CD4-positive, alpha-beta T cell treated with Interleukin-15 for 4 hours (primary cell): ENCODE results near the gene OR10AD1.
"Not testable (repeated sequence)": the region's sequence is repeated elsewhere in the genome, so short reads cannot be mapped to it uniquely, and the experiment has no call there.

Experiments
- DNase-seq: peaks from one replicate; pipeline ENCODE4 v3.0.0-alpha.2; 2020; ENCODE audit warnings: low spot score

The OR10AD1 gene

DNA sequence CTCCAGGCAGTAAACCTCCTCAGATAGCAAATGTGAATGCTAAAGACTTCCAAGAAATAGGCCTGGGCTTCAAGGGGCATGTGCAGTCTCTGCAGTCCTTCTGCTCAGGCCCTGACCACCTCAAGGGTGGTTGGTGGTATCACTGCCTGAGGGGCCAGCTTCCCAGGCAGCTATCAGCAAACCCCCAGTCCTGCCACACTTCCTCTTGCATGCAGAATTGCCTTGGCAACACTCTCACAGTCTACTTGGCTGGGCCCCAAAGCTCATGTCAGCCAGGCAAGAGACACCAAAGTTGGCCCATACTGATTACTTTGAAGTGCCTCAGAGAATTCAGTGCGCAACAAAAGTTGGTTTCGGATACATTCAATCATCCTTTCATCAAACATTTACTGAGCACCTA, 42.3 kb downstream of the OR10AD1 start:
- DNase-seq, result no peak

DNA sequence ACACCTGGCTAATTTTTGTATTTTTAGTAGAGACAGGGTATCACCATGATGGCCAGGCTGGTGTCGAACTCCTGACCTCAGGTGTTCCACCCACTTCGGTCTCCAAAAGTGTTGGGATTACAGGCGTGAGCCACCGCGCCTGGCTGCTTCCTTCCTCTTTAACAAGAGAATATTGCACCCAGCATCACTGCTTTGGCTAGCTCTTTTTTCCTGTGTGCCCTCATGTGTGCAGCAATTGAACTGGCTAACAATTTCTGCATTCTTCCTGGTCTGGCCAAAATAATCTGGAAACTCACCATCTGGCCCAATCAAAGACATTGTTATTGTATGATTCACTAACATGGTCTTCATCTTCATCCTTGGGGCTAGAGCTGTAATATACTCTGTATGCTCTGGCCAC, 43.0 kb downstream of the OR10AD1 start:
- no peak for DNase-seq

DNA sequence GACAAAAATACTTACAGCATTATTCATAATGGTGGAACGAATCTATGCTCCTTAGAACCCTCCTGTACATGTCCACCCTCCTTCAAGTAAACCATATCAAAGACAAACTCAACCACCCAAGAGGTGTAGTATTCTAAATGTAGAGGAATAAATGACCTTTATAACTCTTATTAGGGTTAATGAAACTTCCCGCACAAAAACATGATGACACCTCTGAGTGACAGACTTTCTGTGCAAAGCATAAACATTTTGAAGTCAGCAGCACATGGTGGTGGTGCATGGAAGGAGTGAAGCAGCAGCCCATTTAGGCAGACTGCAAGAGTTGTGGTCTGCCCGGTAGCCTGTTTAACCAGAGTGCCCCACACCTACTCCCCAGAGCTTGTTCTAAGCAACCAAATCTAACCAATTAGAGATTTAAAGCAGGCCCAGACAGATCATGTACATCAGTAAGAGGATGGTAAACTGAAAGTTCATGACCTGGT, 45.2 kb downstream of the OR10AD1 start:
- no peak for DNase-seq

DNA sequence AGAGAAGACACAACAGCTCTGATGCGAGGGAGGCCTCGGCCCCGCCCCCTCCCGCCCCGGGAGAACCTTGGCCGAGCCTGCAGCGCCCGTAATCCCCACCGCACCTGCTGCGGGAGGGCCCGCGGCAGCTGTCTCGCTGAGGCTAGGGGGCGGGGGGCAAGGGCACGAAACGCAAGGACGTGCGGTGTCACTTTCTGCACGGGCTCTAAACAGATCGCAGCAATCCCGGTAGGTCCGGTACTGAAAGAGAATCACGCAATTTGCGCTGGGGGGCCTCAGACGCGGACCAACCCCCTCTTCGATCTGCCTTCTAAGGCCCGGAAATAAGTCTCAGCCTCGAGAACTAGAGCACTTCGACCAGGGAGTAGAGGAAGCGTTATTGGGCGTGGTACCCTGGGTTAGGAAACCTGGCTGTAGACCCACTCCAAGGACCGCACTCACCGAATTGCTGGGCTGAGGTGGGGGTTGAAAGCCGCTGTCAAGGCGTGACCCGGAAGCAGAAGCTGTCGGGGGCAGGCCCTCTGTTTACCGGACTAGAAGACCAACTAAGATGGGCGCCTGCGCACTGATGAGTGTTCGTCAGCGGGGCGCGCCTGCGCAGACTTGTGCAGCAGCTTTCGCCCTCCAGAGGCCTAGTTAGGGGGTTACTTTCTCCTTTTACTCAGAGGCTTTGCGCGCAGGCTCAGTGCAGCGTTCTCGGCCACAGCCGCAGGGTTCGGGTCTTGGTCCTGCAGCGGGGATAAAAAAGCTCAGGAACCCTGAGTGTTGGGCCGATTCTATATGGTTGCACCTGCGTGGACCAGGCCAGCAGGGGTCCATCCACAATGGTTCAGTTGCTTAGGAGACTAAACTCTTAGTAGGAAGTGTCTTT, 45.8 kb downstream of the OR10AD1 start, which contains the start of gene ASB8:
TSS of gene ASB8 (minus strand) at position 498 of the 871 bp plus-strand sequence. CDS start 4,019 bp downstream, outside the sequence.
- peak; percentile 99 for DNase-seq

DNA sequence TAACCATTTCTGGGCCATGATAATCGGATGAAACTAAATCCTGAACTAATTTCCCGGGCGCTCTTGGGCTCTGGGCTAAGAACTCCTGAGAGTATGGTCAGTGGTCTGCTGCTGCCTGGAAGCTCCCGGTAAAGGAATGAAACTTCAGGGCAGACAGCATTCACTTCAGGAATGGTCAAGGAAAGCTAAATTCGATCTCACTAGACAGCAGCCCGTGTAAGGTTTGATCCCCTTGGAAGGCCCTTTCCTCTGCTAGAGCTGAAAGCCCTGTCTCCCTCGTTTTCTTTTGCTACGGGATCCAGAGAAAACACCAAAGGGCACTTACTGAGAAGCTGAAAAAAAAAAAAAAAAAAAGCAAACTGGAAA, 46.5 kb downstream of the OR10AD1 start:
- no peak for DNase-seq

DNA sequence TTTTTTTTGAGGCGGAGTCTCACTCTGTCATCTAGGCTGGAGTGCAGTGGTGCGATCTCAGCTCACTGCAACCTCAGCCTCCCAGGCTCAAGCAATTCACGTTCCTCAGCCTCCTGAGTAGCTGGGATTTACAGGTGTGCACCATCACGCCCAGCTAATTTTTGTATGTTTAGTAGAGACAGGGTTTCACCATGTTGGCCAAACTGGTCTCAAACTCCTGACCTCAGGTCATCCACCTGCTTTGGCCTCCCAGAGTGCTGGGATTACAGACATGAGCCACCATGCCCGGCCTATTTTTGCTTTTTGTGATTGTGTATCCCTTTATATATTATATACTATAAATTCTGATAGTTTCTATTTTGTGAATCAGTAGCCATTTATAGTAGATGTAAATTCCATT, 47.3 kb downstream of the OR10AD1 start:
- DNase-seq, result not testable (repeated sequence)
